Measurements from ENCODE around the gene ATG9B. TPM values are rescaled to one million over a fixed set of nuclear protein-coding genes. Genes with fewer than 3 reads are reported as not detected.

ATG9B gene
- total RNA-seq, 1 donor from 2014 or later, result 5.0 TPM

- H3K4me1 Mint-ChIP-seq (ENCODE audit: low read depth), result peaks cover 15% of the 10 kb centered on the region
- intact Hi-C loops (cut with micrococcal nuclease), result loop anchor here (1.0 kb wide), 2 partner anchors 12 to 18 kb away; partner anchors contain the start of gene ABCB8
- no peaks in the 10 kb centered on the region for H3K27me3 Mint-ChIP-seq (ENCODE audit: low read depth)
- H3K36me3 Mint-ChIP-seq (ENCODE audit: low read depth), result peaks cover 19% of the 10 kb centered on the region
- H3K27ac Mint-ChIP-seq, result peak overlapping the region; percentile 91
- H3K4me3 Mint-ChIP-seq (ENCODE audit: low read depth), result no peak overlapping the region
- no peaks in the 10 kb centered on the region for H3K9me3 Mint-ChIP-seq
- DNase-seq (ENCODE audit: low spot score), result no peak
Observed at GRCh38 chr7:151039850-151040548, 15.7 kb upstream of the ATG9B start.

GRCh38 chr7:151038951-151039849 lies 14.9 kb upstream of the ATG9B start:
- Mint-ChIP-seq H3K4me1 (ENCODE audit: low read depth) (peaks cover 15% of the 10 kb centered on the region), H3K9me3 (no peaks in the 10 kb centered on the region), H3K27ac (peak overlapping the region; percentile 91), H3K36me3 (ENCODE audit: low read depth) (peaks cover 20% of the 10 kb centered on the region), H3K4me3 (ENCODE audit: low read depth) (no peak overlapping the region), H3K27me3 (ENCODE audit: low read depth) (no peaks in the 10 kb centered on the region)
- intact Hi-C loops (cut with micrococcal nuclease), result loop anchor here (1.0 kb wide), 2 partner anchors 11 to 19 kb away; partner anchors contain the start of gene ABCB8
- DNase-seq (ENCODE audit: low spot score), result no peak

- H3K4me3 Mint-ChIP-seq (ENCODE audit: low read depth), result no peak overlapping the region
- H3K4me1 Mint-ChIP-seq (ENCODE audit: low read depth), result peaks cover 15% of the 10 kb centered on the region
- H3K27ac Mint-ChIP-seq, result no peak overlapping the region
- DNase-seq (ENCODE audit: low spot score), result no peak
- intact Hi-C loops (cut with micrococcal nuclease), result no loop called here
- H3K36me3 Mint-ChIP-seq (ENCODE audit: low read depth), result peaks cover 20% of the 10 kb centered on the region
- no peaks in the 10 kb centered on the region for H3K9me3 Mint-ChIP-seq
- H3K27me3 Mint-ChIP-seq (ENCODE audit: low read depth), result no peaks in the 10 kb centered on the region
Observed at GRCh38 chr7:151035902-151036301, 11.6 kb upstream of the ATG9B start.

GRCh38 chr7:151035026-151035717 lies 10.9 kb upstream of the ATG9B start:
- intact Hi-C loops (cut with micrococcal nuclease), result no loop called here
- H3K36me3 Mint-ChIP-seq (ENCODE audit: low read depth), result peaks cover 20% of the 10 kb centered on the region
- H3K4me3 Mint-ChIP-seq (ENCODE audit: low read depth), result no peak overlapping the region
- H3K27ac Mint-ChIP-seq, result no peak overlapping the region
- H3K4me1 Mint-ChIP-seq (ENCODE audit: low read depth), result peaks cover 15% of the 10 kb centered on the region
- H3K9me3 Mint-ChIP-seq, result no peaks in the 10 kb centered on the region
- DNase-seq (ENCODE audit: low spot score), result no peak
- no peaks in the 10 kb centered on the region for H3K27me3 Mint-ChIP-seq (ENCODE audit: low read depth)

- DNase-seq (ENCODE audit: low spot score), result no peak
- intact Hi-C loops (cut with micrococcal nuclease), result no loop called here
- Mint-ChIP-seq H3K36me3 (ENCODE audit: low read depth) (peaks cover 20% of the 10 kb centered on the region), H3K27me3 (ENCODE audit: low read depth) (no peaks in the 10 kb centered on the region), H3K27ac (no peak overlapping the region), H3K4me1 (ENCODE audit: low read depth) (peaks cover 9% of the 10 kb centered on the region), H3K9me3 (no peaks in the 10 kb centered on the region), H3K4me3 (ENCODE audit: low read depth) (no peak overlapping the region)
Observed at GRCh38 chr7:151034312-151035025, 10.2 kb upstream of the ATG9B start.

GRCh38 chr7:151033864-151034249 lies 9.6 kb upstream of the ATG9B start:
- Mint-ChIP-seq H3K9me3 (no peaks in the 10 kb centered on the region), H3K27ac (no peak overlapping the region), H3K36me3 (ENCODE audit: low read depth) (peaks cover 16% of the 10 kb centered on the region), H3K4me3 (ENCODE audit: low read depth) (no peak overlapping the region), H3K4me1 (ENCODE audit: low read depth) (peaks cover 7% of the 10 kb centered on the region), H3K27me3 (ENCODE audit: low read depth) (no peaks in the 10 kb centered on the region)
- DNase-seq (ENCODE audit: low spot score), result no peak
- intact Hi-C loops (cut with micrococcal nuclease), result no loop called here

- no peak for DNase-seq (ENCODE audit: low spot score)
- intact Hi-C loops (cut with micrococcal nuclease), result no loop called here
- Mint-ChIP-seq H3K27ac (no peak overlapping the region), H3K36me3 (ENCODE audit: low read depth) (peaks cover 19% of the 10 kb centered on the region), H3K9me3 (no peaks in the 10 kb centered on the region), H3K4me3 (ENCODE audit: low read depth) (no peak overlapping the region), H3K27me3 (ENCODE audit: low read depth) (no peaks in the 10 kb centered on the region), H3K4me1 (ENCODE audit: low read depth) (peaks cover 7% of the 10 kb centered on the region)
Observed at GRCh38 chr7:151032936-151033863, 8.9 kb upstream of the ATG9B start.

DNA sequence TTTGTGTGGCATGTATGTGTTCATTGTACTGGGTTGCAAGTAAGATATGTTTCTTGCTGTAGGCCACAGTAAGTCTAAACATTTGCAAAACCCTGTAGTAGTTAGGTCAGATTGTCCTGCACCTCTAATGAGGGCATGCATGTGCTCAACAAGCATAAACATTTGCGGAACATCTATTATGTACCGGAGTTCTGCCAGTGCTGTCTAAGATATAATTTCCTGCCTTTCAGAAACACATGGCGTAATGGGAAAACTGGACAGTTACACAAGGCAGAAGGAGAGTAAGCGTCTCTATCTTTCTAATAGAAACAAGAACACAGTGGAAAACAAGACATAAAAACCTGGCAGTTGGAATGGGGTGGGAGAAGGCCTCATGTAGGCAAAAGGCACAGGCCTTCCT lies 6.7 kb upstream of the ATG9B start:
- Mint-ChIP-seq H3K36me3 (ENCODE audit: low read depth) (peaks cover 9% of the 10 kb centered on the region), H3K9me3 (no peaks in the 10 kb centered on the region), H3K4me1 (ENCODE audit: low read depth) (peaks cover 13% of the 10 kb centered on the region), H3K27me3 (ENCODE audit: low read depth) (no peaks in the 10 kb centered on the region), H3K4me3 (ENCODE audit: low read depth) (no peak overlapping the region), H3K27ac (no peak overlapping the region)
- intact Hi-C loops (cut with micrococcal nuclease), result no loop called here
- no peak for DNase-seq (ENCODE audit: low spot score)

DNA sequence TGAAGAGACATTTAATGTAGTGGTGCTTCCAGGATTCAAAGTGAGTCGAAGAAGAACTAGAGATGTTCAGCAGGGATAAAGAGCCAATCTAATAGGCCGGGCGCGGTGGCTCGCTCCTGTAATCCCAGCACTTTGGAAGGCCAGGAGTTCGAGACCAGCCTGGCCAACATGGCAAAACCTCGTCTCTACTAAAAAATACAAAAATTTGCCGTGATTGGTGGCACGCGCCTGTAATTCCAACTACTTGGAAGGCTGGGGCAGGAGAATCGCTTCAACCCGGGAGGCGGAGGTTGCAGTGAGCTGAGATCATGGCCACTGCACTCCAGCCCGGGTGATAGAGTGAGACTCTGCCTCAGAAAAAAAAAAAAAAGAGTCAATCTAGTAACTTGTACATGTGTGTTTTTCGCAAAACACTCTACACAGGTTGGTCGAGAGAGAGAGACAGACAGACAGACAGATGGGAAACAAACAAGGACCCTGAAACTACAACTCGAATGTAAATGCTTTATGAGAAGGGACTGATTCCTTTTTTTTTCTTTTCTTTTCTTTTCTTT lies 4.7 kb upstream of the ATG9B start:
- H3K9me3 Mint-ChIP-seq, result no peaks in the 10 kb centered on the region
- peak overlapping the region; percentile 96 for H3K4me3 Mint-ChIP-seq (ENCODE audit: low read depth)
- peak overlapping the region; percentile 93 for H3K27ac Mint-ChIP-seq
- H3K36me3 Mint-ChIP-seq (ENCODE audit: low read depth), result peaks cover 3% of the 10 kb centered on the region
- DNase-seq (ENCODE audit: low spot score), result no peak
- H3K27me3 Mint-ChIP-seq (ENCODE audit: low read depth), result peaks cover 2% of the 10 kb centered on the region
- H3K4me1 Mint-ChIP-seq (ENCODE audit: low read depth), result peaks cover 13% of the 10 kb centered on the region
- intact Hi-C loops (cut with micrococcal nuclease), result loop anchor here (1.0 to 2.0 kb wide), 5 partner anchors 10 to 322 kb away; partner anchors contain the start of gene TMUB1

DNA sequence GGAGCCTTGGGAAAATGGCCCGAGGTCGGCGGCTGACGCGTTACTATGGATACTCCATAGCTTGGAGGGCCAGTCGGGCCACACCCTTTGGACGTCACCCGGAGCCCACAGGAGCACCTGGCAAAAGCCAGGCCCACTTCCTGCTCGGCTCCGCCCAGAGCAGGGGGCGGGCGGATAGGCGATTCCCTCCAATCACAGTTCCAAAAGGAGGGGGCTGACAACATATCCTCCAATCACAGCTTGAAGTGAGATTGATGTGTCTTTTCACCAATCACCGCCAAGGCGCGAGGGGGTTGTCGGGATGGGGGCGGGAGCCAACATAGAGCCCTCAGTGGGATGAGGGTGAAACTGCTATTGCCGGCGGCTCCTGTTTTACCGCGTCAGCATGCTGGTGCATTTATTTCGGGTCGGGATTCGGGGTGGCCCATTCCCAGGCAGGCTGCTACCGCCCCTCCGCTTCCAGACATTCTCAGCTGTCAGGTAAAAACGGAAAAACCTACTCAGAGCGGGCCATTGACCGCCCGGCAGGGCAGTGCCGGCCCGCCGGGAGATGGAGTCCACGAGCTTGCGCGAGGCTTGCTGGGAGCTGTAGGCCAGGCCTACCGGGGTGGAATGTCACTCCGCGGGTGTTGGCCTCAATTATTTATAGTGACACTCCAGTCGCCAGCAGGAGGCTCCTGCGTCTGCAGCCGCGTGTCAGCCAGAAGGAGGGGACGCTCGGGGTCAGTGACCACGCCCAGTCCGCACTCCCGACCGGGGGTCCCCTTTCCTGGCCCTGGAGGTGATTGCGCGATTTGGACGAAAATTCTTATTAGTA lies 4.0 kb upstream of the ATG9B start, which contains the start of gene ABCB8:
ABCB8 (plus strand) TSS at position 320 of the 817 bp plus-strand sequence; CDS start at position 386, 66 bp downstream.
- peak within 1 kb of the TSS; percentile 96 for H3K4me3 Mint-ChIP-seq (ENCODE audit: low read depth)
- peaks cover 13% of the 10 kb centered on the region for H3K4me1 Mint-ChIP-seq (ENCODE audit: low read depth)
- H3K27me3 Mint-ChIP-seq (ENCODE audit: low read depth), result peaks cover 2% of the 10 kb centered on the region
- intact Hi-C loops (cut with micrococcal nuclease), result loop anchor here (1.0 to 2.0 kb wide), 5 partner anchors 11 to 322 kb away; partner anchors contain the start of gene TMUB1
- peak; percentile 99 for DNase-seq (ENCODE audit: low spot score)
- H3K9me3 Mint-ChIP-seq, result no peaks in the 10 kb centered on the region
- H3K36me3 Mint-ChIP-seq (ENCODE audit: low read depth), result peaks cover 3% of the 10 kb centered on the region
- H3K27ac Mint-ChIP-seq, result peak within 1 kb of the TSS; percentile 93
